Stimulated activated CD8-positive, alpha-beta memory T cell treated with anti-CD3 and anti-CD28 coated beads, Interleukin-15, amount 100 ng/mL, for 4 hours (primary cell): Measurements from ENCODE around the gene SLC4A11.
"Not testable (repeated sequence)": the region's sequence is repeated elsewhere in the genome, so short reads cannot be mapped to it uniquely, and the experiment has no call there.

Source experiments
- DNase-seq, 2 donors: peaks; one replicate each; pipeline ENCODE4 v3.0.0-alpha.2; 2020; ENCODE audit warnings: low read depth in 2 of 2

SLC4A11 gene

GRCh38 chr20:3203315-3204123, 35.5 kb downstream of the SLC4A11 start:
- DNase-seq = no peak

- DNase-seq = no peak
Measured at GRCh38 chr20:3202965-3203314, 36.0 kb downstream of the SLC4A11 start.

- DNase-seq = no peak
Measured at GRCh38 chr20:3199976-3200755, 38.8 kb downstream of the SLC4A11 start.

GRCh38 chr20:3199206-3199605, 39.8 kb downstream of the SLC4A11 start:
- no peak for DNase-seq

GRCh38 chr20:3195590-3196237, 43.3 kb downstream of the SLC4A11 start:
- DNase-seq = no peak

- DNase-seq = no peak
Measured at GRCh38 chr20:3194617-3195280, 44.2 kb downstream of the SLC4A11 start.

GRCh38 chr20:3193806-3194616, 45.0 kb downstream of the SLC4A11 start:
- DNase-seq = no peak

GRCh38 chr20:3192226-3193015, 46.6 kb downstream of the SLC4A11 start:
- no peak for DNase-seq

- DNase-seq = no peak
Measured at GRCh38 chr20:3190681-3191111, 48.3 kb downstream of the SLC4A11 start.

- DNase-seq = no peak
Measured at GRCh38 chr20:3189561-3190131, 49.3 kb downstream of the SLC4A11 start.

GRCh38 chr20:3188823-3189413, 50.1 kb downstream of the SLC4A11 start:
- DNase-seq = no peak

- DNase-seq = not testable (repeated sequence)
Measured at GRCh38 chr20:3187861-3188260, 51.1 kb downstream of the SLC4A11 start.

- no peak for DNase-seq
Measured at GRCh38 chr20:3183896-3184612, 54.9 kb downstream of the SLC4A11 start.

GRCh38 chr20:3182429-3182828, 56.6 kb downstream of the SLC4A11 start:
- not testable (repeated sequence) for DNase-seq

GRCh38 chr20:3181270-3181669, 57.7 kb downstream of the SLC4A11 start:
- no peak for DNase-seq

- no peak for DNase-seq
Measured at GRCh38 chr20:3180319-3180718, 58.7 kb downstream of the SLC4A11 start.

GRCh38 chr20:3177746-3178485, 61.1 kb downstream of the SLC4A11 start:
- no peak for DNase-seq
